22Rv1 (cell line): ENCODE measurements around the gene LMO3.

Source experiments
- ZFX ChIP-seq: fragments of 450-650 bp; IDR thresholded peaks from 2 replicates; pipeline ENCODE4 v1.6.1; 2017; ENCODE audit warnings: antibody characterized with exemption, borderline replicate concordance
- TF ChIP-seq, protein P1 (sequence below): fragments of 450-650 bp; IDR thresholded peaks from 2 replicates; pipeline ENCODE4 v1.5.1; 2017; ENCODE audit warnings: mild to moderate bottlenecking

DNA sequence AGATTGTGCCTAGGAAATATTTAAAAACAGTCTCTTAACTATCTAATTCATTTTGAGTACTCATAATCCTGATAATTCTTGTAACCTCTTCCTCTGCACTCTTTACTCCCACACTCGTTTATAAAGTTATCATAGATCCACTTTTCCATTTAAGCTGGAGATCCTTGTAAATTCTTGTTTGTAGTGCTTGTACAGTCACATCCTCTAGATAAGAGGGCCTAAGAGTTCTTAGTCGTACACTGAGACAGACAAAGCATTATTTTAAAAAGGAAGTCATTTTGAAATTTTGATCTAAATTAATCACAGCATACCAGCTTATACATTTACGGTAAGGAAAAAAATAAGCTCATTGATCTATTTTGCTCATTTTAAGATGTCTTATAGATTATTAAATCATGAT is 42.5 kb downstream of the LMO3 start:
- TF ChIP-seq, protein P1, sequence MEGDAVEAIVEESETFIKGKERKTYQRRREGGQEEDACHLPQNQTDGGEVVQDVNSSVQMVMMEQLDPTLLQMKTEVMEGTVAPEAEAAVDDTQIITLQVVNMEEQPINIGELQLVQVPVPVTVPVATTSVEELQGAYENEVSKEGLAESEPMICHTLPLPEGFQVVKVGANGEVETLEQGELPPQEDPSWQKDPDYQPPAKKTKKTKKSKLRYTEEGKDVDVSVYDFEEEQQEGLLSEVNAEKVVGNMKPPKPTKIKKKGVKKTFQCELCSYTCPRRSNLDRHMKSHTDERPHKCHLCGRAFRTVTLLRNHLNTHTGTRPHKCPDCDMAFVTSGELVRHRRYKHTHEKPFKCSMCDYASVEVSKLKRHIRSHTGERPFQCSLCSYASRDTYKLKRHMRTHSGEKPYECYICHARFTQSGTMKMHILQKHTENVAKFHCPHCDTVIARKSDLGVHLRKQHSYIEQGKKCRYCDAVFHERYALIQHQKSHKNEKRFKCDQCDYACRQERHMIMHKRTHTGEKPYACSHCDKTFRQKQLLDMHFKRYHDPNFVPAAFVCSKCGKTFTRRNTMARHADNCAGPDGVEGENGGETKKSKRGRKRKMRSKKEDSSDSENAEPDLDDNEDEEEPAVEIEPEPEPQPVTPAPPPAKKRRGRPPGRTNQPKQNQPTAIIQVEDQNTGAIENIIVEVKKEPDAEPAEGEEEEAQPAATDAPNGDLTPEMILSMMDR, result no peak
- no peak for TF ChIP-seq ZFX
